Hepatocyte (in vitro differentiated cells): ENCODE measurements around the gene DVL1. TPM values are rescaled to one million over a fixed set of nuclear protein-coding genes. Genes with fewer than 3 reads are reported as not detected.

Experiments
- DNase-seq: peaks from one replicate; pipeline ENCODE4 v3.0.0-alpha.2; 2016; ENCODE audit warnings: low spot score
- H2AFZ ChIP-seq: fragments of 200-600 bp; sonication (generic); 2 replicates; pipeline ENCODE4 v1.6.0; 2016; ENCODE audit warnings: antibody characterized with exemption, mild to moderate bottlenecking
- H3K27ac ChIP-seq: fragments of 200-600 bp; sonication (generic); 2 replicates; pipeline ENCODE4 v1.5.1; 2016; ENCODE audit warnings: mild to moderate bottlenecking
- H3K27me3 ChIP-seq: fragments of 200-600 bp; sonication (generic); 2 replicates; pipeline ENCODE4 v1.6.1; 2016
- H3K36me3 ChIP-seq: fragments of 200-600 bp; sonication (generic); replicated peaks from 2 replicates; pipeline ENCODE4 v1.5.1; 2016; ENCODE audit warnings: low read depth; ENCODE audit not compliant: insufficient read depth
- H3K4me1 ChIP-seq: fragments of 200-600 bp; sonication (generic); 2 replicates; pipeline ENCODE4 v1.5.1; 2016; ENCODE audit warnings: mild to moderate bottlenecking, moderate library complexity; ENCODE audit not compliant: insufficient read depth
- H3K4me2 ChIP-seq: fragments of 200-600 bp; sonication (generic); 2 replicates; pipeline ENCODE4 v1.6.0; 2016
- H3K4me3 ChIP-seq: fragments of 200-600 bp; sonication (generic); 2 replicates; pipeline ENCODE4 v1.5.1; 2016; ENCODE audit warnings: mild to moderate bottlenecking
- H3K79me2 ChIP-seq: fragments of 200-600 bp; sonication (generic); 2 replicates; pipeline ENCODE4 v1.6.0; 2017; ENCODE audit warnings: mild to moderate bottlenecking
- H3K9me2 ChIP-seq: fragments of 200-600 bp; sonication (generic); replicated peaks from 2 replicates; pipeline ENCODE4 v1.6.0; 2017; ENCODE audit warnings: mild to moderate bottlenecking; ENCODE audit not compliant: insufficient read depth
- H3K9me3 ChIP-seq: fragments of 200-600 bp; sonication (generic); 2 replicates; pipeline ENCODE4 v1.5.1; 2016; ENCODE audit warnings: low read depth, mild to moderate bottlenecking
- H4K20me1 ChIP-seq: fragments of 200-600 bp; sonication (generic); 2 replicates; pipeline ENCODE4 v1.6.0; 2016; ENCODE audit warnings: mild to moderate bottlenecking; ENCODE audit not compliant: insufficient read depth, poor library complexity, severe bottlenecking
- CTCF ChIP-seq: fragments of 200-600 bp; sonication (generic); IDR thresholded peaks from 2 replicates; pipeline ENCODE4 v1.5.1; 2016; ENCODE audit warnings: antibody characterized with exemption, mild to moderate bottlenecking; ENCODE audit not compliant: poor library complexity
- EZH2 ChIP-seq: fragments of 200-600 bp; sonication (generic); IDR thresholded peaks from 2 replicates; pipeline ENCODE4 v1.6.1; 2016; ENCODE audit warnings: antibody characterized with exemption, mild to moderate bottlenecking, borderline replicate concordance
- EZH2phosphoT487 ChIP-seq: fragments of 200-600 bp; sonication (generic); IDR thresholded peaks from one replicate; pipeline ENCODE4 v1.6.1; 2018; ENCODE audit warnings: antibody characterized with exemption, mild to moderate bottlenecking, low read depth, moderate library complexity; ENCODE audit not compliant: unreplicated experiment, severe bottlenecking
- WGBS: methylation state at CpG from one replicate; pipeline ENCODE4 v1.1.6; 2016; ENCODE audit warnings: low lambda C conversion rate; ENCODE audit errors: missing lambda C conversion rate; 5-methylcytosine and 5-hydroxymethylcytosine counted together
- polyA plus RNA-seq: library from polyadenylated mRNA; unstranded; fragments of >200 nt; fragmentation: Nextera tagmentation; extraction: Ambion mirVana; gene quantifications from 2 replicates; pipeline ENCODE4 v1.2.1, GENCODE V29; 2016
- total RNA-seq: library from RNA; depleted of rRNA; stranded (reverse); fragments of >200 nt; gene quantifications from 2 replicates; pipeline ENCODE4 v1.2.3, GENCODE V29; 2014

DVL1 gene
- total and polyA plus RNA-seq, 2 experiments from 2014 or later = 49.1 to 61.6 TPM

- Histone ChIP-seq H4K20me1 (peaks cover 8% of the 10 kb centered on the region), H2AFZ (no peak overlapping the region), H3K79me2 (peaks cover 48% of the 10 kb centered on the region), H3K9me2 (no peaks in the 10 kb centered on the region), H3K9me3 (no peaks in the 10 kb centered on the region), H3K27me3 (no peaks in the 10 kb centered on the region), H3K27ac (no peak overlapping the region), H3K4me1 (no peaks in the 10 kb centered on the region), H3K4me2 (no peak overlapping the region), H3K4me3 (no peak overlapping the region), H3K36me3 (no peaks in the 10 kb centered on the region)
- 98% methylated on average over 12 of the region's 12 CpGs for WGBS
- TF ChIP-seq CTCF (no peak), EZH2 (no peak), EZH2phosphoT487 (no peak)
- no peak for DNase-seq
Measured at GRCh38 chr1:1391225-1391624, 42.0 kb upstream of the DVL1 start.

DNA sequence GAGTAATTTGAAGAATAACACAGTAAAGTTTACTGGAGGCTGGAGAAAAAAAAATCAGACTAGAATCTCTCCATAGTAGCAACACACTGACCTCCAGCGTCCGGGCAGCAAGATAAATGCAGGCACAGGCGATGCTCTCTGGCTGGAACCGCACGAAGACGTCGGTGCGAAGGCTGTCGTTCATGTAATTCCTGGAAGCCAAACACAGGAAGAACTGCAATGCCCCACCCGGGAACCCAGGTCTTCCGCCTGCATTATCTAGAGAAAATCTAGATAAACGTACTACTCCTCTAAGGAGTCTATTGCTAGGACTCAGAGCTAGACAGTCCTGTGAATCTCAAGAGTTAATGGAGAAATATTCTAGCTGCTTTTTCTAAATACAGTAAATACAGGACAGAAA is 41.5 kb upstream of the DVL1 start:
- H3K4me2 ChIP-seq = no peak overlapping the region
- H2AFZ ChIP-seq = no peak overlapping the region
- H3K9me3 ChIP-seq = no peaks in the 10 kb centered on the region
- H3K27me3 ChIP-seq = no peaks in the 10 kb centered on the region
- no peaks in the 10 kb centered on the region for H3K4me1 ChIP-seq
- H4K20me1 ChIP-seq = peaks cover 8% of the 10 kb centered on the region
- TF ChIP-seq EZH2 = no peak
- no peak for TF ChIP-seq EZH2phosphoT487
- no peak for TF ChIP-seq CTCF
- no peaks in the 10 kb centered on the region for H3K9me2 ChIP-seq
- peaks cover 43% of the 10 kb centered on the region for H3K79me2 ChIP-seq
- H3K4me3 ChIP-seq = no peak overlapping the region
- no peaks in the 10 kb centered on the region for H3K36me3 ChIP-seq
- no peak overlapping the region for H3K27ac ChIP-seq
- 96% methylated on average over 12 of the region's 12 CpGs for WGBS
- no peak for DNase-seq

DNA sequence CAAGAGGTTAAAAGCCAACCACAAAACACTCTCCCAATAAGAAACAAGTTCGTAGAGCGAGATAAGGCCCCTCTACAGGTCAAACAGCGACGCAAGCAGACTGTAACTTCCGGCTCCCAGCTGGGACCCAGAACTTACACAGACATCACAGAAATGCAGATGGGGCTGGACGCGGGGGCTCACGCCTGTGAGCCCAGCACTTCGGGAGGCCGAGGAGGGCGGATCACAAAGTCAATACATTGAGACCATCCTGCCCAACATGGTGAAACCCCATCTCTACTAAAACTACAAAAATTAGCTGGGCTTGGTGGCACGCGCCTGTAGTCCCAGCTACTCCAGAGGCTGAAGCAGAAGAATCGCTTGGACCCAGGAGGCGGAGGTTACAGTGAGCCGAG is 38.9 kb upstream of the DVL1 start:
- DNase-seq = no peak
- TF ChIP-seq EZH2 = no peak
- no peak for TF ChIP-seq CTCF
- Histone ChIP-seq H2AFZ (no peak overlapping the region), H3K4me3 (no peak overlapping the region), H3K4me1 (no peaks in the 10 kb centered on the region), H3K9me2 (no peaks in the 10 kb centered on the region), H3K27me3 (no peaks in the 10 kb centered on the region), H4K20me1 (peaks cover 4% of the 10 kb centered on the region), H3K9me3 (no peaks in the 10 kb centered on the region), H3K79me2 (peaks cover 20% of the 10 kb centered on the region), H3K4me2 (no peak overlapping the region), H3K36me3 (no peaks in the 10 kb centered on the region), H3K27ac (no peak overlapping the region)
- over 99% methylated on average over 16 of the region's 16 CpGs for WGBS
